ENCODE results near the gene ZNF317.

ZNF317 gene

DNA sequence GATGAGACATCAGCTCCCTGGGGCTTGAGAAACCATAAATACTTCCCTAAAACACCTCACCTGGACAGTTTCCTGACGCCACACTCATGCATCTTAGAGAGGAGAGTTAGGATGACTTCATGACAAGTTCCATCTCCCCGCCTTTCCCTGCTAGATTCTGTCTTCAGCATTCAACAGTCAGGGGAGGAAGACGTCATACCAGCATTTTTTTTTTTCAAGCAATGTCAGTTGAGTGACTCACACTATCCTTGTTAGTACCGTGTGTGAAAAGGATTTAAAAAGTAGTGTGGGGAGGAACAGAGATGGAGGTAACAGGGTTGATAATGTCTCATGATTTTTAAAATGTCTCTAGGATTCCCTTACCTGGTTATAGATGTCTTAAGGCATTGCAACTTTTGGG is 38.7 kb downstream of the ZNF317 start, which contains the start of gene OR7D2:
Gene OR7D2, plus strand, starts transcription at position 79 of the 400 bp plus-strand sequence. CDS start 6,803 bp downstream, outside the sequence.
- DNase-seq: no peak

- no peak for DNase-seq
Observed at GRCh38 chr19:9183000-9183399, 42.8 kb downstream of the ZNF317 start.

DNA sequence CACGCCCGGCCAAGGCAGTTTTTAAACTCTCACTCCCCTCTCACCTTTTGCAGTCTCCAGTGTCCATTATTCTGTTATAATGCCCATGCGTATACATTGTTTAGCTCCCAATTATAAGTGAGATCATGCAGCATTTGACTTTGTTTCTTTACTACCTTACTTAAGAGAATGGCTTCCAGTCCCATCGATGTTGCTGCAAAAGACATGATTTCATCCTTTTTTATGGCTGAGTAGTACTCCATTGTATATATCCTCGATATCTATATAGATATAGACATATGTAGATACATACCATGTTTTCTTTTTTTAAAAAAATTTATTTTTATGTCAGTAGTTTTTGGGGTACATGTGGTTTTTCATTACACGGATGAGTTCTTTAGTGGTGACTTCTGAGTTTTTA is 47.0 kb downstream of the ZNF317 start:
- DNase-seq: no peak

GRCh38 chr19:9189535-9189934 is 49.3 kb downstream of the ZNF317 start:
- no peak for DNase-seq

GRCh38 chr19:9198044-9198443 is 57.8 kb downstream of the ZNF317 start:
- peak in 1 of 2 experiments; percentile 3 for DNase-seq

- DNase-seq: peak; percentile 38 to 46
Observed at GRCh38 chr19:9205501-9206113, 65.4 kb downstream of the ZNF317 start.
